Keratinocyte (primary cell): ENCODE data around the gene CMIP. TPM values are rescaled to one million over a fixed set of nuclear protein-coding genes. Genes with fewer than 3 reads are reported as not detected.
A peak's percentile ranks its signal among the peaks of the same experiment; 100 is the strongest.

ENCODE experiments used
- DNase-seq: peaks from one replicate; pipeline ENCODE4 v3.0.0-alpha.2; 2011; ENCODE audit warnings: low read depth, missing footprints, low spot score
- FAIRE-seq: peaks from 2 replicates; lab custom pipeline; 2011; peaks lifted over from hg19 to GRCh38; lab: Jason Lieb, UNC
- H2AFZ ChIP-seq: 2 replicates; pipeline ENCODE4 v1.6.0; 2012; ENCODE audit warnings: low read length, control low read depth, inconsistent platforms; ENCODE audit not compliant: control insufficient read depth
- H3K27ac ChIP-seq: 2 replicates; pipeline ENCODE4 v1.5.1; 2011; ENCODE audit warnings: low read length; ENCODE audit not compliant: control insufficient read depth, insufficient read depth
- H3K27me3 ChIP-seq: 3 replicates; pipeline ENCODE4 v1.6.0; 2011; ENCODE audit warnings: low read length; ENCODE audit not compliant: control insufficient read depth, insufficient read depth; ENCODE audit errors: extremely low read depth
- H3K36me3 ChIP-seq, 2 experiments: 2 replicates in 1 of 2; 3 replicates in 1 of 2; pipeline ENCODE4 v1.5.1; 2011; ENCODE audit warnings: low read length in 2 of 2, mild to moderate bottlenecking in 1 of 2; ENCODE audit not compliant: control insufficient read depth in 2 of 2, insufficient read depth in 2 of 2; ENCODE audit errors: extremely low read depth in 1 of 2
- H3K4me1 ChIP-seq: 3 replicates; pipeline ENCODE4 v1.5.1; 2011; ENCODE audit warnings: low read length; ENCODE audit not compliant: control insufficient read depth, insufficient read depth; ENCODE audit errors: extremely low read depth
- H3K4me2 ChIP-seq: 3 replicates; pipeline ENCODE4 v1.6.0; 2011; ENCODE audit warnings: low read depth, low read length; ENCODE audit not compliant: control insufficient read depth, insufficient read depth; ENCODE audit errors: extremely low read depth
- H3K4me3 ChIP-seq, 3 experiments: fragments of 200-600 bp in 1 of 3; sonication (generic) in 1 of 3; 2 replicates in 2 of 3; 3 replicates in 1 of 3; pipeline ENCODE4 v1.5.1; 2011 to 2016; ENCODE audit warnings: low read length in 3 of 3, mild to moderate bottlenecking in 3 of 3, control low read depth in 2 of 3, inconsistent platforms in 1 of 3, low read depth in 1 of 3, mixed read lengths in 1 of 3, mixed run types in 1 of 3, moderate library complexity in 1 of 3; ENCODE audit not compliant: control insufficient read depth in 2 of 3, insufficient read depth in 2 of 3; ENCODE audit errors: extremely low read depth in 1 of 3
- H3K79me2 ChIP-seq: 2 replicates; pipeline ENCODE4 v1.6.0; 2012; ENCODE audit warnings: low read length; ENCODE audit not compliant: control insufficient read depth, insufficient read depth
- H3K9ac ChIP-seq: 3 replicates; pipeline ENCODE4 v1.6.0; 2011; ENCODE audit warnings: low read length; ENCODE audit not compliant: control insufficient read depth, insufficient read depth; ENCODE audit errors: extremely low read depth
- H3K9me1 ChIP-seq: 3 replicates; pipeline ENCODE4 v1.6.0; 2011; ENCODE audit warnings: low read length; ENCODE audit not compliant: control insufficient read depth, insufficient read depth; ENCODE audit errors: extremely low read depth
- H3K9me3 ChIP-seq: 2 replicates; pipeline ENCODE4 v1.5.1; 2012; ENCODE audit warnings: low read depth, low read length; ENCODE audit not compliant: control insufficient read depth
- H4K20me1 ChIP-seq: 3 replicates; pipeline ENCODE4 v1.6.0; 2011; ENCODE audit warnings: low read length; ENCODE audit not compliant: control insufficient read depth, insufficient read depth; ENCODE audit errors: extremely low read depth
- CTCF ChIP-seq, 3 experiments: IDR thresholded peaks in 1 of 3; conservative IDR thresholded peaks in 1 of 3; optimal IDR thresholded peaks in 1 of 3; 2 replicates in 2 of 3; 3 replicates in 1 of 3; pipeline versions ENCODE3 to v1.5.1; 2011; ENCODE audit warnings: low read length in 3 of 3, mild to moderate bottlenecking in 3 of 3, moderate library complexity in 2 of 3, control low read depth in 1 of 3, inconsistent platforms in 1 of 3; ENCODE audit not compliant: insufficient read depth in 2 of 3; ENCODE audit errors: extremely low read depth in 1 of 3
- EZH2 ChIP-seq: IDR thresholded peaks from one replicate; pipeline ENCODE4 v1.6.1; 2012; ENCODE audit warnings: inconsistent platforms, mild to moderate bottlenecking, low read length, moderate library complexity
- dilution Hi-C: fragments of 300-500 bp; cut with MboI; formaldehyde crosslinking; loops from one replicate; pipeline ENCODE4 v1.7.0; 2020; ENCODE audit warnings: low sequenced_read_pairs; ENCODE audit not compliant: extremely low pct_ligation_motif_present
- polyA plus RNA-seq, 5 experiments: library from polyadenylated mRNA; depleted of rRNA in 3 of 5; stranded (reverse) in 3 of 5; stranded (forward) in 1 of 5; unstranded in 1 of 5; fragments of >200 nt; gene quantifications; 1 replicate in 1 of 5; 2 replicates in 3 of 5; 3 replicates in 1 of 5; pipeline versions ENCODE4 v1.2.1 to v1.2.3, GENCODE V29; 2011 to 2012; ENCODE audit warnings: missing spikeins in 2 of 5, low read depth in 1 of 5, low replicate concordance in 1 of 5

The CMIP gene
- polyA plus RNA-seq, 1 donor (not counting 4 experiments of a cell fraction or from before 2014, with no cell fraction given) = 5.0 TPM

GRCh38 chr16:81693744-81694303 lies 249.2 kb downstream of the CMIP start:
- peak overlapping the region; percentile 30 for H3K9ac ChIP-seq
- DNase-seq = no peak
- no peak overlapping the region for H2AFZ ChIP-seq
- H3K4me3 ChIP-seq = no peak overlapping the region
- no peaks in the 10 kb centered on the region for H3K27me3 ChIP-seq
- FAIRE-seq = no peak
- no peaks in the 10 kb centered on the region for H3K79me2 ChIP-seq
- TF ChIP-seq EZH2 = no peak
- no peak for TF ChIP-seq CTCF (optimal IDR thresholded peaks at IDR 0.05 in 1 of 3, IDR thresholded peaks at IDR 0.05 in 1 of 3, conservative IDR thresholded peaks at IDR 0.05 in 1 of 3; ENCODE audit: extremely low read depth in 1 of 3, insufficient read depth in 2 of 3, low read length in 3 of 3)
- dilution Hi-C loops = no loop called here
- H3K27ac ChIP-seq = peak overlapping the region; percentile 7
- peaks cover 4% of the 10 kb centered on the region for H3K9me1 ChIP-seq
- H3K9me3 ChIP-seq = no peaks in the 10 kb centered on the region
- H3K36me3 ChIP-seq = peaks cover 26 to 47% of the 10 kb centered on the region in 2 experiments
- no peak overlapping the region for H3K4me2 ChIP-seq
- H4K20me1 ChIP-seq = peaks cover 2% of the 10 kb centered on the region
- peaks cover 34% of the 10 kb centered on the region for H3K4me1 ChIP-seq

- no peak overlapping the region for H3K4me3 ChIP-seq
- H3K4me2 ChIP-seq = peak overlapping the region; percentile 51
- peak overlapping the region; percentile 7 for H3K27ac ChIP-seq
- H3K9me3 ChIP-seq = no peaks in the 10 kb centered on the region
- no peaks in the 10 kb centered on the region for H3K79me2 ChIP-seq
- H3K9ac ChIP-seq = peak overlapping the region; percentile 16
- no peak for DNase-seq
- no peaks in the 10 kb centered on the region for H3K27me3 ChIP-seq
- FAIRE-seq = no peak
- H3K9me1 ChIP-seq = peaks cover 4% of the 10 kb centered on the region
- no peak overlapping the region for H2AFZ ChIP-seq
- H4K20me1 ChIP-seq = peaks cover 2% of the 10 kb centered on the region
- TF ChIP-seq CTCF (optimal IDR thresholded peaks at IDR 0.05 in 1 of 3, IDR thresholded peaks at IDR 0.05 in 1 of 3, conservative IDR thresholded peaks at IDR 0.05 in 1 of 3; ENCODE audit: extremely low read depth in 1 of 3, insufficient read depth in 2 of 3, low read length in 3 of 3) (no peak), EZH2 (no peak)
- H3K36me3 ChIP-seq = peaks cover 30 to 55% of the 10 kb centered on the region in 2 experiments
- peaks cover 34% of the 10 kb centered on the region for H3K4me1 ChIP-seq
- dilution Hi-C loops = no loop called here
These were observed 250.1 kb downstream of the CMIP start for GRCh38 chr16:81694494-81695280.
